Mucosa of descending colon (tissue), 3 donors: ENCODE measurements around the gene KCNMB4. TPM values are rescaled to one million over a fixed set of nuclear protein-coding genes. Genes with fewer than 3 reads are reported as not detected.

ENCODE experiments used
- ATAC-seq: fragments of 200-7000 bp; cut with Tn5 transposase; one replicate; pipeline ENCODE4 v1.9.1; 2020; ENCODE audit warnings: mild to moderate bottlenecking, moderate library complexity
- DNase-seq, 3 donors: peaks; one replicate each; pipeline ENCODE4 v3.0.0-alpha.2; 2020
- H3K36me3 ChIP-seq: fragments of 200-600 bp; one replicate; pipeline ENCODE4 v1.8.0; 2021; ENCODE audit warnings: low read depth, mild to moderate bottlenecking
- H3K4me1 ChIP-seq: fragments of 200-600 bp; one replicate; pipeline ENCODE4 v1.8.0; 2021; ENCODE audit warnings: low read depth, mild to moderate bottlenecking
- H3K4me3 ChIP-seq: fragments of 200-600 bp; one replicate; pipeline ENCODE4 v1.8.0; 2021; ENCODE audit warnings: mild to moderate bottlenecking
- H3K9me3 ChIP-seq: fragments of 200-600 bp; one replicate; pipeline ENCODE4 v1.8.0; 2021; ENCODE audit warnings: mild to moderate bottlenecking
- CTCF ChIP-seq: fragments of 200-600 bp; IDR thresholded peaks from one replicate; pipeline ENCODE4 v1.8.0; 2022; ENCODE audit warnings: antibody characterized with exemption, mild to moderate bottlenecking
- intact Hi-C, 2 donors: fragments of 100-400 bp; cut with DNase I in 1 of 2; cut with micrococcal nuclease in 1 of 2; formaldehyde crosslinking; loops; one replicate each; pipeline versions ENCODE4 v1.11.0 to v1.11.1; 2022; cut with DNase I, micrococcal nuclease
- total RNA-seq, 3 donors: library from RNA; stranded (reverse); fragmentation: NEBNext Ultra II Directional in 2 of 3; extraction: Animal tissue kit (Norgen Biotek cat#: 25700) in 2 of 3; gene quantifications; one replicate each; pipeline versions ENCODE4 v1.2.1 to v1.2.4, GENCODE V29; 2021 to 2023
- donor health status: DM: no; HTN: no; CAD: no; lungs with moderate emphysema.
- donor health status: DM: no; HTN: no; CAD: no.
- donor health status: DM: no; HTN: yes; CAD: no.

KCNMB4 gene
- total RNA-seq, 3 donors from 2014 or later, result 0.52 to 7.4 (median 1.0) TPM

GRCh38 chr12:70329728-70330127 is 36.4 kb upstream of the KCNMB4 start:
- DNase-seq (no peak), ATAC-seq (no peak)
- Histone ChIP-seq H3K4me3 (no peak overlapping the region), H3K9me3 (no peaks in the 10 kb centered on the region), H3K36me3 (no peaks in the 10 kb centered on the region), H3K4me1 (no peaks in the 10 kb centered on the region)
- intact Hi-C loops, result no loop called here
- no peak for TF ChIP-seq CTCF

- no peak overlapping the region for H3K4me3 ChIP-seq
- no peak for TF ChIP-seq CTCF
- DNase-seq (no peak), ATAC-seq (no peak)
- intact Hi-C loops, result no loop called here
- no peaks in the 10 kb centered on the region for H3K4me1 ChIP-seq
- H3K36me3 ChIP-seq, result no peaks in the 10 kb centered on the region
- H3K9me3 ChIP-seq, result no peaks in the 10 kb centered on the region
Observed at GRCh38 chr12:70330158-70330557, 35.9 kb upstream of the KCNMB4 start.

- ATAC-seq (no peak), DNase-seq (no peak)
- intact Hi-C loops, result no loop called here
- no peak overlapping the region for H3K4me3 ChIP-seq
- no peaks in the 10 kb centered on the region for H3K36me3 ChIP-seq
- no peak for TF ChIP-seq CTCF
- H3K9me3 ChIP-seq, result no peaks in the 10 kb centered on the region
- no peaks in the 10 kb centered on the region for H3K4me1 ChIP-seq
Observed at GRCh38 chr12:70332236-70332635, 33.9 kb upstream of the KCNMB4 start.

- intact Hi-C loops, result no loop called here
- Histone ChIP-seq H3K4me1 (no peaks in the 10 kb centered on the region), H3K9me3 (no peaks in the 10 kb centered on the region), H3K36me3 (no peaks in the 10 kb centered on the region), H3K4me3 (no peak overlapping the region)
- no peak for DNase-seq
- TF ChIP-seq CTCF, result no peak
- no peak for ATAC-seq
Observed at GRCh38 chr12:70334742-70335141, 31.3 kb upstream of the KCNMB4 start.

GRCh38 chr12:70338531-70338930 is 27.6 kb upstream of the KCNMB4 start:
- intact Hi-C loops, result no loop called here
- H3K36me3 ChIP-seq, result peaks cover 3% of the 10 kb centered on the region
- H3K4me1 ChIP-seq, result no peaks in the 10 kb centered on the region
- H3K9me3 ChIP-seq, result no peaks in the 10 kb centered on the region
- TF ChIP-seq CTCF, result no peak
- ATAC-seq (no peak), DNase-seq (no peak)
- H3K4me3 ChIP-seq, result no peak overlapping the region

GRCh38 chr12:70351076-70351475 is 15.0 kb upstream of the KCNMB4 start:
- TF ChIP-seq CTCF, result no peak
- intact Hi-C loops, result no loop called here
- H3K9me3 ChIP-seq, result no peaks in the 10 kb centered on the region

More at GRCh38 chr12:70351076-70351475, 15.0 kb upstream of the KCNMB4 start:
- DNase-seq, result no peak
- Histone ChIP-seq H3K36me3 (no peaks in the 10 kb centered on the region), H3K4me3 (no peak overlapping the region), H3K4me1 (no peaks in the 10 kb centered on the region)
- no peak for ATAC-seq
